ENCODE results near the gene ASXL3.

ASXL3 gene

GRCh38 chr18:33677891-33678290 is 99.9 kb downstream of the ASXL3 start:
- TF ChIP-seq JUND (IDR thresholded peaks at IDR 0.05; ENCODE audit: low read depth): no peak

GRCh38 chr18:33682436-33682835 is 104.4 kb downstream of the ASXL3 start:
- no peak for TF ChIP-seq JUND (IDR thresholded peaks at IDR 0.05; ENCODE audit: low read depth)
- DNase-seq (ENCODE audit: low read depth in 1 of 2, low spot score in 1 of 2): no peak
- in situ Hi-C loops (cut with HindIII; ENCODE audit: low pct_unique_long_range_greater_than_20kb, low sequenced_read_pairs): no loop called here

More at GRCh38 chr18:33677891-33678290, 99.9 kb downstream of the ASXL3 start:
- in situ Hi-C loops (cut with HindIII; ENCODE audit: low pct_unique_long_range_greater_than_20kb, low sequenced_read_pairs): no loop called here
- DNase-seq (ENCODE audit: low read depth in 1 of 2, low spot score in 1 of 2): no peak

- in situ Hi-C loops (cut with HindIII; ENCODE audit: low pct_unique_long_range_greater_than_20kb, low sequenced_read_pairs): no loop called here
- DNase-seq (ENCODE audit: low read depth in 1 of 2, low spot score in 1 of 2): no peak
- no peak for TF ChIP-seq JUND (IDR thresholded peaks at IDR 0.05; ENCODE audit: low read depth)
Observed at GRCh38 chr18:33694593-33694992, 116.6 kb downstream of the ASXL3 start.

- in situ Hi-C loops (cut with HindIII; ENCODE audit: low pct_unique_long_range_greater_than_20kb, low sequenced_read_pairs): no loop called here
- TF ChIP-seq JUND (IDR thresholded peaks at IDR 0.05; ENCODE audit: low read depth): no peak
- DNase-seq (ENCODE audit: low read depth in 1 of 2, low spot score in 1 of 2): peak in 1 of 2 experiments; percentile 28
Observed at GRCh38 chr18:33696332-33697162, 118.5 kb downstream of the ASXL3 start.

- in situ Hi-C loops (cut with HindIII; ENCODE audit: low pct_unique_long_range_greater_than_20kb, low sequenced_read_pairs): no loop called here
- no peak for TF ChIP-seq JUND (IDR thresholded peaks at IDR 0.05; ENCODE audit: low read depth)
- no peak for DNase-seq (ENCODE audit: low read depth in 1 of 2, low spot score in 1 of 2)
Observed at GRCh38 chr18:33697498-33697897, 119.5 kb downstream of the ASXL3 start.

- in situ Hi-C loops (cut with HindIII; ENCODE audit: low pct_unique_long_range_greater_than_20kb, low sequenced_read_pairs): no loop called here
- no peak for DNase-seq (ENCODE audit: low read depth in 1 of 2, low spot score in 1 of 2)
Observed at GRCh38 chr18:33699372-33699771, 121.4 kb downstream of the ASXL3 start.

GRCh38 chr18:33700513-33700976 is 122.5 kb downstream of the ASXL3 start:
- DNase-seq (ENCODE audit: low read depth in 1 of 2, low spot score in 1 of 2): no peak
- in situ Hi-C loops (cut with HindIII; ENCODE audit: low pct_unique_long_range_greater_than_20kb, low sequenced_read_pairs): no loop called here
- no peak for TF ChIP-seq JUND (IDR thresholded peaks at IDR 0.05; ENCODE audit: low read depth)

More at GRCh38 chr18:33699372-33699771, 121.4 kb downstream of the ASXL3 start:
- no peak for TF ChIP-seq JUND (IDR thresholded peaks at IDR 0.05; ENCODE audit: low read depth)

- TF ChIP-seq JUND (IDR thresholded peaks at IDR 0.05; ENCODE audit: low read depth): no peak
- DNase-seq (ENCODE audit: low read depth in 1 of 2, low spot score in 1 of 2): no peak
- in situ Hi-C loops (cut with HindIII; ENCODE audit: low pct_unique_long_range_greater_than_20kb, low sequenced_read_pairs): no loop called here
Observed at GRCh38 chr18:33702625-33703024, 124.6 kb downstream of the ASXL3 start.

GRCh38 chr18:33706391-33706790 is 128.4 kb downstream of the ASXL3 start:
- DNase-seq (ENCODE audit: low read depth in 1 of 2, low spot score in 1 of 2): no peak
- in situ Hi-C loops (cut with HindIII; ENCODE audit: low pct_unique_long_range_greater_than_20kb, low sequenced_read_pairs): no loop called here
- TF ChIP-seq JUND (IDR thresholded peaks at IDR 0.05; ENCODE audit: low read depth): no peak

- peak in 1 of 2 experiments; percentile 12 for DNase-seq (ENCODE audit: low read depth in 1 of 2, low spot score in 1 of 2)
- in situ Hi-C loops (cut with HindIII; ENCODE audit: low pct_unique_long_range_greater_than_20kb, low sequenced_read_pairs): no loop called here
- no peak for TF ChIP-seq JUND (IDR thresholded peaks at IDR 0.05; ENCODE audit: low read depth)
Observed at GRCh38 chr18:33708876-33709275, 130.9 kb downstream of the ASXL3 start.

GRCh38 chr18:33710269-33710668 is 132.2 kb downstream of the ASXL3 start:
- no peak for DNase-seq (ENCODE audit: low read depth in 1 of 2, low spot score in 1 of 2)
- no peak for TF ChIP-seq JUND (IDR thresholded peaks at IDR 0.05; ENCODE audit: low read depth)
- in situ Hi-C loops (cut with HindIII; ENCODE audit: low pct_unique_long_range_greater_than_20kb, low sequenced_read_pairs): no loop called here

- in situ Hi-C loops (cut with HindIII; ENCODE audit: low pct_unique_long_range_greater_than_20kb, low sequenced_read_pairs): no loop called here
- no peak for TF ChIP-seq JUND (IDR thresholded peaks at IDR 0.05; ENCODE audit: low read depth)
- DNase-seq (ENCODE audit: low read depth in 1 of 2, low spot score in 1 of 2): no peak
Observed at GRCh38 chr18:33711514-33711913, 133.5 kb downstream of the ASXL3 start.

- in situ Hi-C loops (cut with HindIII; ENCODE audit: low pct_unique_long_range_greater_than_20kb, low sequenced_read_pairs): no loop called here
- no peak for DNase-seq (ENCODE audit: low read depth in 1 of 2, low spot score in 1 of 2)
- TF ChIP-seq JUND (IDR thresholded peaks at IDR 0.05; ENCODE audit: low read depth): no peak
Observed at GRCh38 chr18:33712719-33713118, 134.7 kb downstream of the ASXL3 start.

Data from T47D (cell line).